Inferior parietal cortex (tissue), 1 donor: Measurements from ENCODE around the gene RBP7.
"Not testable (repeated sequence)": the region's sequence is repeated elsewhere in the genome, so short reads cannot be mapped to it uniquely, and the experiment has no call there.

ENCODE experiments used
- DNase-seq: peaks from one replicate; pipeline ENCODE4 v3.0.0-alpha.2; 2016; ENCODE audit errors: extremely low spot score

RBP7 gene

GRCh38 chr1:9996624-9997582, at the start of gene RBP7:
Gene RBP7, plus strand, starts transcription at chr1:9997228. Its CDS starts 31 bp downstream, at chr1:9997259.
- no peak for DNase-seq

- DNase-seq = no peak
These were observed 39.3 kb upstream of the RBP7 start for GRCh38 chr1:9957726-9958125.

- no peak for DNase-seq
These were observed 37.0 kb upstream of the RBP7 start for GRCh38 chr1:9960011-9960410.

- DNase-seq = no peak
These were observed 36.1 kb upstream of the RBP7 start for GRCh38 chr1:9960706-9961562.

- peak; percentile 35 for DNase-seq
These were observed 12.8 kb upstream of the RBP7 start for GRCh38 chr1:9984253-9984652.

GRCh38 chr1:9985001-9985400, 12.0 kb upstream of the RBP7 start:
- DNase-seq = no peak

- DNase-seq = no peak
These were observed 7.3 kb upstream of the RBP7 start for GRCh38 chr1:9989773-9990172.

GRCh38 chr1:9990944-9991343, 6.1 kb upstream of the RBP7 start:
- no peak for DNase-seq

GRCh38 chr1:9992910-9993309, 4.1 kb upstream of the RBP7 start:
- no peak for DNase-seq

GRCh38 chr1:9993561-9994075, 3.4 kb upstream of the RBP7 start:
- DNase-seq = no peak

GRCh38 chr1:10001016-10001665, 4.1 kb downstream of the RBP7 start:
- DNase-seq = peak; percentile 58

- DNase-seq = not testable (repeated sequence)
These were observed 8.2 kb downstream of the RBP7 start for GRCh38 chr1:10005248-10005647.

- DNase-seq = no peak
These were observed 10.1 kb downstream of the RBP7 start for GRCh38 chr1:10007169-10007568.

GRCh38 chr1:10014016-10014415, 17.0 kb downstream of the RBP7 start:
- no peak for DNase-seq

- DNase-seq = no peak
These were observed 22.5 kb downstream of the RBP7 start for GRCh38 chr1:10019561-10019960.

GRCh38 chr1:10020086-10020485, 23.1 kb downstream of the RBP7 start:
- no peak for DNase-seq

- DNase-seq = not testable (repeated sequence)
These were observed 23.6 kb downstream of the RBP7 start for GRCh38 chr1:10020678-10021077.

- not testable (repeated sequence) for DNase-seq
These were observed 25.0 kb downstream of the RBP7 start for GRCh38 chr1:10021992-10022391.

- DNase-seq = no peak
These were observed 25.6 kb downstream of the RBP7 start for GRCh38 chr1:10022656-10023055.

GRCh38 chr1:10025354-10025753, 28.3 kb downstream of the RBP7 start:
- DNase-seq = no peak

GRCh38 chr1:10027027-10027426, 30.0 kb downstream of the RBP7 start:
- DNase-seq = no peak
